Measurements from ENCODE around the gene MLLT11.

The MLLT11 gene

GRCh38 chr1:151032164-151032563 lies 28.0 kb upstream of the MLLT11 start:
- no peak for DNase-seq (ENCODE audit: low read depth, low spot score)
- H3K4me3 ChIP-seq (ENCODE audit: low read depth, low read length) = no peak overlapping the region
- in situ Hi-C loops (cut with HindIII; ENCODE audit: low sequenced_read_pairs) = no loop called here
- TF ChIP-seq, protein P1, sequence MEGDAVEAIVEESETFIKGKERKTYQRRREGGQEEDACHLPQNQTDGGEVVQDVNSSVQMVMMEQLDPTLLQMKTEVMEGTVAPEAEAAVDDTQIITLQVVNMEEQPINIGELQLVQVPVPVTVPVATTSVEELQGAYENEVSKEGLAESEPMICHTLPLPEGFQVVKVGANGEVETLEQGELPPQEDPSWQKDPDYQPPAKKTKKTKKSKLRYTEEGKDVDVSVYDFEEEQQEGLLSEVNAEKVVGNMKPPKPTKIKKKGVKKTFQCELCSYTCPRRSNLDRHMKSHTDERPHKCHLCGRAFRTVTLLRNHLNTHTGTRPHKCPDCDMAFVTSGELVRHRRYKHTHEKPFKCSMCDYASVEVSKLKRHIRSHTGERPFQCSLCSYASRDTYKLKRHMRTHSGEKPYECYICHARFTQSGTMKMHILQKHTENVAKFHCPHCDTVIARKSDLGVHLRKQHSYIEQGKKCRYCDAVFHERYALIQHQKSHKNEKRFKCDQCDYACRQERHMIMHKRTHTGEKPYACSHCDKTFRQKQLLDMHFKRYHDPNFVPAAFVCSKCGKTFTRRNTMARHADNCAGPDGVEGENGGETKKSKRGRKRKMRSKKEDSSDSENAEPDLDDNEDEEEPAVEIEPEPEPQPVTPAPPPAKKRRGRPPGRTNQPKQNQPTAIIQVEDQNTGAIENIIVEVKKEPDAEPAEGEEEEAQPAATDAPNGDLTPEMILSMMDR (IDR thresholded peaks at IDR 0.05; ENCODE audit: low read depth, low read length) = no peak

GRCh38 chr1:151035167-151035566 lies 25.0 kb upstream of the MLLT11 start:
- TF ChIP-seq, protein P1 (IDR thresholded peaks at IDR 0.05; ENCODE audit: low read depth, low read length) = no peak
- in situ Hi-C loops (cut with HindIII; ENCODE audit: low sequenced_read_pairs) = no loop called here
- H3K4me3 ChIP-seq (ENCODE audit: low read depth, low read length) = no peak overlapping the region
- DNase-seq (ENCODE audit: low read depth, low spot score) = no peak

GRCh38 chr1:151036356-151036755 lies 23.8 kb upstream of the MLLT11 start, which contains the start of gene BNIPL:
Gene BNIPL, plus strand, starts transcription at chr1:151036586. Its CDS starts 140 bp downstream, at chr1:151036726.
- in situ Hi-C loops (cut with HindIII; ENCODE audit: low sequenced_read_pairs) = no loop called here
- TF ChIP-seq, protein P1 (IDR thresholded peaks at IDR 0.05; ENCODE audit: low read depth, low read length) = no peak
- no peak within 1 kb of the TSS for H3K4me3 ChIP-seq (ENCODE audit: low read depth, low read length)
- no peak for DNase-seq (ENCODE audit: low read depth, low spot score)

DNA sequence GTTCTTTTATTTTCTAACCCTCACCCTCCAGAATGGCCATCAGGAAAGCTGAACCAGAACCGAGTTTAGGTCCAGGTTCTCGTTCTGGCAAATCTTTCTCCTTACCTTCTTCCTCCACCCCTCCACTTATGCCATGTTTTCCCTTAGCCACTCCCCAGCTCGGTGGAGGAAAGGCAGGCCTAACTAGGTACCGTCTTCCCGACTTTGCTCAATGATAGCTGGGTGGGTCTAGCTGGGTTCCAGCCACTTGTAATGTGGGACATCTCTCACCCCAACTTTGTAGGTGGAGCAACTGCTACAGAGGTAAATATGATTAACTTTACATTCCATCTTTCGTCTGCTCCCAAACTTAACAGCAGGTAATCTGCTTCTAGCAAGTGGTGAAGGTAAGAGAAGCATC lies 23.2 kb upstream of the MLLT11 start:
- in situ Hi-C loops (cut with HindIII; ENCODE audit: low sequenced_read_pairs) = no loop called here
- TF ChIP-seq, protein P1 (IDR thresholded peaks at IDR 0.05; ENCODE audit: low read depth, low read length) = no peak
- DNase-seq (ENCODE audit: low read depth, low spot score) = no peak
- H3K4me3 ChIP-seq (ENCODE audit: low read depth, low read length) = no peak overlapping the region

- in situ Hi-C loops (cut with HindIII; ENCODE audit: low sequenced_read_pairs) = no loop called here
- no peak for DNase-seq (ENCODE audit: low read depth, low spot score)
- TF ChIP-seq, protein P1 (IDR thresholded peaks at IDR 0.05; ENCODE audit: low read depth, low read length) = no peak
- H3K4me3 ChIP-seq (ENCODE audit: low read depth, low read length) = no peak overlapping the region
Observed at GRCh38 chr1:151039521-151039920, 20.7 kb upstream of the MLLT11 start.

DNA sequence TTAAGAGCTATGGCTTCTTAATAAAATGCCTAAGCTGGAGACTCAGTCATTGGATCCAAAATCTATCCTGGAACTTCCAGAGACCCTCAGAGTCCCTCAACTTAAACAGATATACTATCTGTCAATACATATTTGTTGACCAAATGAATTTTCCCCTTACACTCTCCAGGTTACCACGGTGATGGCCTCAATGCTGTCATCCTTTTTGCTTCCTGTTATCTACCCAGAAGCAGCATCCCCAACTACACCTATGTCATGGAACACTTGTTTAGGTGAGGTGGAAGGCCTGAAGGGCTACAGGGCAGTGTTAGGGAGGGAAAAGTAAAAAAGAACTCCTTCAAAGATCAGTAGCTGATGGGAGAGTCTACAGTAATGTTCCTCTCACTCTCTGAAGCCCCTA lies 17.0 kb upstream of the MLLT11 start:
- no peak overlapping the region for H3K4me3 ChIP-seq (ENCODE audit: low read depth, low read length)
- TF ChIP-seq, protein P1 (IDR thresholded peaks at IDR 0.05; ENCODE audit: low read depth, low read length) = no peak
- in situ Hi-C loops (cut with HindIII; ENCODE audit: low sequenced_read_pairs) = no loop called here
- no peak for DNase-seq (ENCODE audit: low read depth, low spot score)

DNA sequence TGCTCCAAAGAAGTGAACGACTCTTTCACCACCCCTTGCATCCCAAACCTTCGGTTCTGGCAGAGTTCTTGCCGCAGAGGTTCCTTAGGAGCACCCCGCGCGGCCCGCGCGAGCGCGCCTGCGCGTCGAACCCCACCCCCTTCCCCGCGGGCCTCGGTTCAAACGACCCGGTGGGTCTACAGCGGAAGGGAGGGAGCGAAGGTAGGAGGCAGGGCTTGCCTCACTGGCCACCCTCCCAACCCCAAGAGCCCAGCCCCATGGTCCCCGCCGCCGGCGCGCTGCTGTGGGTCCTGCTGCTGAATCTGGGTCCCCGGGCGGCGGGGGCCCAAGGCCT lies 12.6 kb upstream of the MLLT11 start, which contains the start of gene C1orf56:
TSS of gene C1orf56 (plus strand) at position 161 of the 334 bp plus-strand sequence. CDS start at position 258, 97 bp downstream.
- peak within 1 kb of the TSS; percentile 70 for H3K4me3 ChIP-seq (ENCODE audit: low read depth, low read length)
- peak; percentile 75 for DNase-seq (ENCODE audit: low read depth, low spot score)
- TF ChIP-seq, protein P1 (IDR thresholded peaks at IDR 0.05; ENCODE audit: low read depth, low read length) = no peak
- in situ Hi-C loops (cut with HindIII; ENCODE audit: low sequenced_read_pairs) = no loop called here
